A549 (cell line): Measurements from ENCODE around the gene SNX14. TPM values are rescaled to one million over a fixed set of nuclear protein-coding genes. Genes with fewer than 3 reads are reported as not detected.

ENCODE experiments used
- ATAC-seq, 2 experiments: fragments of 200-7000 bp in 1 of 2; fragments of >200 bp in 1 of 2; cut with Nextera tagmentation in 1 of 2; cut with Tn5 transposase in 1 of 2; 3 replicates each; pipeline versions ENCODE4 v1.8.0 to v1.9.1; 2018 to 2020; ENCODE audit warnings: mild to moderate bottlenecking in 1 of 2, moderate library complexity in 1 of 2
- CTCF ChIA-PET: fragments of 300-600 bp; sonication (Branson Sonifier 250); formaldehyde crosslinking; extraction: SDS; loops from one replicate; lab custom pipeline; 2021; ENCODE audit warnings: antibody characterized with exemption, inconsistent platforms; lab: Yijun Ruan, JAX
- POLR2A ChIA-PET: fragments of 350-600 bp; formaldehyde crosslinking; extraction: SDS; loops from one replicate; lab custom pipeline; 2021; ENCODE audit warnings: antibody characterized with exemption, inconsistent platforms; lab: Yijun Ruan, JAX
- DNase-seq, 2 experiments: peaks; one replicate each; pipeline versions ENCODE4 v3.0.0 to v3.0.0-alpha.2; 2011 to 2016; ENCODE audit warnings: low read depth in 1 of 2, low spot score in 1 of 2
- FAIRE-seq: peaks from 2 replicates; lab custom pipeline; 2011; peaks lifted over from hg19 to GRCh38; lab: Jason Lieb, UNC
- H3K27ac ChIP-seq, 2 experiments: fragments of >200 bp; sonication (Bioruptor Twin); formaldehyde crosslinking; 3 replicates each; pipeline ENCODE4 v1.5.1; 2016 to 2017
- H3K4me1 ChIP-seq: fragments of >200 bp; sonication (Bioruptor Twin); formaldehyde crosslinking; 3 replicates; pipeline ENCODE4 v1.6.1; 2016
- H3K4me2 ChIP-seq: fragments of >200 bp; sonication (Bioruptor Twin); formaldehyde crosslinking; 3 replicates; pipeline ENCODE4 v1.6.1; 2016
- H3K4me3 ChIP-seq: fragments of >200 bp; sonication (Bioruptor Twin); formaldehyde crosslinking; 3 replicates; pipeline ENCODE4 v1.5.1; 2016
- H3K9me3 ChIP-seq: fragments of >200 bp; sonication (Bioruptor Twin); formaldehyde crosslinking; 3 replicates; pipeline ENCODE4 v1.6.1; 2016
- BCL3 ChIP-seq: fragments of >200 bp; sonication (Bioruptor Twin); formaldehyde crosslinking; IDR thresholded peaks from 3 replicates; pipeline ENCODE4 v1.6.1; 2016
- BHLHE40 ChIP-seq: IDR thresholded peaks from 2 replicates; pipeline ENCODE4 v1.6.1; 2012; ENCODE audit warnings: low read depth, low read length, inconsistent platforms
- ESRRA ChIP-seq: fragments of 150-350 bp; IDR thresholded peaks from 2 replicates; pipeline ENCODE4 v1.6.1; 2014; ENCODE audit warnings: mild to moderate bottlenecking, low read length, borderline replicate concordance
- FOSB ChIP-seq: fragments of 250-450 bp; sonication (Bioruptor Pico); IDR thresholded peaks from 2 replicates; pipeline ENCODE4 v1.5.0; 2020; ENCODE audit warnings: mild to moderate bottlenecking, moderate library complexity
- FOSL2 ChIP-seq, 2 experiments: fragments of 450-650 bp in 1 of 2; fragments of >200 bp in 1 of 2; sonication (Bioruptor Twin) in 1 of 2; formaldehyde crosslinking; IDR thresholded peaks; 2 replicates each; pipeline versions ENCODE4 v1.5.0 to v1.6.1; 2016 to 2020; ENCODE audit warnings: mild to moderate bottlenecking in 1 of 2, moderate library complexity in 1 of 2
- GATA3 ChIP-seq: IDR thresholded peaks from 2 replicates; pipeline ENCODE4 v1.6.1; 2012; ENCODE audit warnings: borderline replicate concordance
- HEYL ChIP-seq: fragments of 250-450 bp; sonication (Bioruptor Pico); IDR thresholded peaks from 2 replicates; pipeline ENCODE4 v1.8.0; 2021; ENCODE audit warnings: mild to moderate bottlenecking, moderate library complexity
- HOXB13 ChIP-seq: fragments of 250-450 bp; sonication (Bioruptor Pico); IDR thresholded peaks from 2 replicates; pipeline ENCODE4 v1.5.0; 2020; ENCODE audit warnings: low read depth, mild to moderate bottlenecking, moderate library complexity
- HOXB5 ChIP-seq: fragments of 250-450 bp; sonication (Bioruptor Pico); IDR thresholded peaks from 2 replicates; pipeline ENCODE4 v1.5.0; 2020; ENCODE audit warnings: mild to moderate bottlenecking, moderate library complexity
- JUNB ChIP-seq: fragments of >200 bp; sonication (Bioruptor Twin); formaldehyde crosslinking; IDR thresholded peaks from 2 replicates; pipeline ENCODE4 v1.6.1; 2016
- KDM1A ChIP-seq: fragments of 200-600 bp; sonication (generic); IDR thresholded peaks from 2 replicates; pipeline ENCODE4 v1.6.1; 2016; ENCODE audit warnings: low read depth, mild to moderate bottlenecking
- KDM5A ChIP-seq: fragments of 200-600 bp; sonication (generic); IDR thresholded peaks from 2 replicates; pipeline ENCODE4 v1.6.1; 2016; ENCODE audit warnings: antibody characterized with exemption, mild to moderate bottlenecking
- MAFK ChIP-seq: fragments of 450-650 bp; IDR thresholded peaks from 2 replicates; pipeline ENCODE4 v1.6.1; 2014; ENCODE audit not compliant: partially characterized antibody
- MAX ChIP-seq: IDR thresholded peaks from 2 replicates; pipeline ENCODE4 v1.6.1; 2012
- POLR2AphosphoS2 ChIP-seq: conservative IDR thresholded peaks from 2 replicates; pipeline ENCODE4 v1.6.1; 2012; ENCODE audit warnings: low read length, improper control_type of control experiment, inconsistent platforms
- RARB ChIP-seq: fragments of 250-450 bp; sonication (Bioruptor Pico); IDR thresholded peaks from 2 replicates; pipeline ENCODE4 v1.8.0; 2021; ENCODE audit warnings: mild to moderate bottlenecking, moderate library complexity
- RFX5 ChIP-seq: fragments of 450-650 bp; IDR thresholded peaks from 2 replicates; pipeline ENCODE4 v1.7.1; 2014; ENCODE audit warnings: antibody characterized with exemption, mild to moderate bottlenecking, moderate library complexity
- RNF2 ChIP-seq: fragments of 200-600 bp; sonication (generic); IDR thresholded peaks from 2 replicates; pipeline ENCODE4 v1.6.1; 2016; ENCODE audit warnings: low read depth, mild to moderate bottlenecking, antibody characterized with exemption, moderate library complexity, borderline replicate concordance
- SMC3 ChIP-seq: fragments of >200 bp; sonication (Bioruptor Twin); formaldehyde crosslinking; IDR thresholded peaks from 3 replicates; pipeline ENCODE4 v1.6.1; 2018; ENCODE audit warnings: inconsistent platforms
- SREBF2 ChIP-seq: fragments of 450-650 bp; IDR thresholded peaks from 2 replicates; pipeline ENCODE4 v1.6.1; 2014; ENCODE audit warnings: mild to moderate bottlenecking, moderate library complexity
- USF2 ChIP-seq: fragments of 450-650 bp; IDR thresholded peaks from 2 replicates; pipeline ENCODE4 v1.6.1; 2014; ENCODE audit warnings: antibody characterized with exemption
- ZFP36 ChIP-seq: fragments of 450-650 bp; IDR thresholded peaks from 2 replicates; pipeline ENCODE4 v1.6.1; 2014; ENCODE audit warnings: borderline replicate concordance; ENCODE audit not compliant: partially characterized antibody
- ZSCAN20 ChIP-seq: fragments of 250-450 bp; sonication (Bioruptor Pico); IDR thresholded peaks from 2 replicates; pipeline ENCODE4 v1.8.0; 2022; ENCODE audit warnings: mild to moderate bottlenecking, moderate library complexity
- WGBS: methylation state at CpG from one replicate; pipeline ENCODE4 v1.1.6; 2017; ENCODE audit errors: missing lambda C conversion rate; 5-methylcytosine and 5-hydroxymethylcytosine counted together
- polyA plus RNA-seq, 4 experiments: library from polyadenylated mRNA; depleted of rRNA in 3 of 4; stranded (reverse); fragments of >200 nt; fragmentation: RNase III in 1 of 4; extraction: RNeasy Plus Mini Kit Qiagen cat#74134 plus additional on column Dnase treatment in 1 of 4; gene quantifications; 2 replicates in 3 of 4; 3 replicates in 1 of 4; pipeline ENCODE4 v1.2.3, GENCODE V29; 2011 to 2017

SNX14 gene
- polyA plus RNA-seq, 2 of the 4 experiments (the other 2 are of a cell fraction) = 47.1 to 113 TPM

- TF ChIP-seq ZFP36 (no peak), RNF2 (no peak), RARB (CRISPR knock-in tag) (no peak), BHLHE40 (no peak), SMC3 (no peak)
Observed at GRCh38 chr6:85496009-85496579, 97.6 kb downstream of the SNX14 start (continued).

- FAIRE-seq = no peak
- Histone ChIP-seq H3K9me3 (peaks cover 8% of the 10 kb centered on the region; the same call in 1 of the 3 replicates), H3K4me3 (no peak overlapping the region), H3K4me2 (no peak overlapping the region), H3K27ac (no peak overlapping the region), H3K4me1 (peaks cover 9% of the 10 kb centered on the region)
- WGBS = 78% methylated on average over 5 of the region's 5 CpGs
- no peak for ATAC-seq
- DNase-seq = no peak
- POLR2A ChIA-PET = no interaction called here
- CTCF ChIA-PET = interaction anchor here (0.6 to 4.2 kb wide), 6 partner anchors 12 to 140 kb away, joined by 3 to 23 read pairs (median 4); no protein-coding TSS in a partner anchor
- TF ChIP-seq BCL3 (no peak), HOXB5 (CRISPR knock-in tag) (no peak), ESRRA (no peak), JUNB (no peak), POLR2AphosphoS2 (no peak), USF2 (no peak), MAFK (no peak), SREBF2 (no peak), BHLHE40 (no peak), ZSCAN20 (CRISPR knock-in tag) (no peak), HOXB13 (CRISPR knock-in tag) (no peak), KDM5A (no peak), KDM1A (no peak), RFX5 (no peak), HEYL (CRISPR knock-in tag) (no peak), GATA3 (no peak), FOSB (CRISPR knock-in tag) (no peak), MAX (no peak), FOSL2 (IDR thresholded peaks at IDR 0.05) (no peak), FOSL2 (CRISPR knock-in tag; IDR thresholded peaks at IDR 0.05) (no peak)
Observed at GRCh38 chr6:85494547-85495536, 98.8 kb downstream of the SNX14 start.
